ENCODE data around the gene ZMYND19. TPM values are rescaled to one million over a fixed set of nuclear protein-coding genes. Genes with fewer than 3 reads are reported as not detected.
"Not testable (repeated sequence)": the region's sequence is repeated elsewhere in the genome, so short reads cannot be mapped to it uniquely, and the experiment has no call there.

Gene ZMYND19
- total RNA-seq, 2 donors from 2014 or later = 31.5 to 96.1 TPM

GRCh38 chr9:137552022-137552768 is 38.1 kb downstream of the ZMYND19 start:
- H3K9me3 Mint-ChIP-seq = no peaks in the 10 kb centered on the region
- no peak for DNase-seq (ENCODE audit: low spot score)
- peak; percentile 1 to 10 for ATAC-seq
- H3K27ac Mint-ChIP-seq = peak overlapping the region; percentile 51 to 75
- peaks cover 5 to 19% of the 10 kb centered on the region in 2 donors for H3K4me1 Mint-ChIP-seq (ENCODE audit: low read depth in 2 of 2)
- peak overlapping the region; percentile 91 for H3K4me3 Mint-ChIP-seq
- H3K27me3 Mint-ChIP-seq = no peaks in the 10 kb centered on the region
- peaks cover 8% of the 10 kb centered on the region for H3K36me3 Mint-ChIP-seq

DNA sequence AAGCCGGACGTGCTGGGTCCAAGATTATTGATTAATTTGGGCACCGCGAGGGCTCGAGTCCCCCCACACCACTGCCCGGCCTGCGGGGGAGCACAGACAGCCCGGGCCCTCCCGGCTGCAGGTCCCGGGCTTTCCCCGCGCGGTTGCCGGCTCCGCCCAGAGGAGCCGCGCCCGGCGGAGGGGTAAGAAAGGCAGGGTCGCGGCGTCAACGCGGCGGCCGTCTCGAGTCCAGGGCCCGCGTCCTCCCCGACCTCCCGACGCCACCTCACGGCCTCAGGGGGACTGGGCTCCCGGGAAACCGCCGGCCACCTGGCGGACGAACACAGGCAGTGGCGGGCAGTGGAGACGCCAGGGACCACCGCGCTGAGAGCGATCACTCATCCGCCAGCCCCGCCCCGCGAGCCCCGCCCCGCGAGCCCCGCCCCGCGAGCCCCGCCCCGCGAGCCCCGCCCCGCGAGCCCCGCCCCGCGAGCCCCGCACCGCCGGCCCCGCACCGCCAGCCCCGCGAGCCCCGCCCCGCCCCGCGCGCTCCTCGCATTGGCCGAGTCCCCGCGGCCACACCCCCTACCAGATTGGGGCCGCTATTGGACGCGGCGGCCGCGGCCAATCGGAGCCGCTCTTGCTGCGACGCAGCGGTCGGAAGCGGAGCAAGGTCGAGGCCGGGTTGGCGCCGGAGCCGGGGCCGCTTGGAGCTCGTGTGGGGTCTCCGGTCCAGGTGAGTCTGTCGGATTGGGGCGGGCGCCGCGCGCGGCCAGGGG is 38.9 kb downstream of the ZMYND19 start, which contains the start of gene MRPL41:
Gene MRPL41, plus strand, starts transcription at position 616 of the 758 bp plus-strand sequence. CDS start 203 bp downstream, outside the sequence.
- no peaks in the 10 kb centered on the region for H3K27me3 Mint-ChIP-seq
- H3K36me3 Mint-ChIP-seq = peaks cover 8% of the 10 kb centered on the region
- H3K4me1 Mint-ChIP-seq (ENCODE audit: low read depth in 2 of 2) = peaks cover 5 to 19% of the 10 kb centered on the region in 2 donors
- DNase-seq (ENCODE audit: low spot score) (peak; percentile 93), ATAC-seq (peak; percentile 97)
- H3K9me3 Mint-ChIP-seq = no peaks in the 10 kb centered on the region
- peak within 1 kb of the TSS; percentile 51 to 75 for H3K27ac Mint-ChIP-seq
- peak within 1 kb of the TSS; percentile 91 for H3K4me3 Mint-ChIP-seq

DNA sequence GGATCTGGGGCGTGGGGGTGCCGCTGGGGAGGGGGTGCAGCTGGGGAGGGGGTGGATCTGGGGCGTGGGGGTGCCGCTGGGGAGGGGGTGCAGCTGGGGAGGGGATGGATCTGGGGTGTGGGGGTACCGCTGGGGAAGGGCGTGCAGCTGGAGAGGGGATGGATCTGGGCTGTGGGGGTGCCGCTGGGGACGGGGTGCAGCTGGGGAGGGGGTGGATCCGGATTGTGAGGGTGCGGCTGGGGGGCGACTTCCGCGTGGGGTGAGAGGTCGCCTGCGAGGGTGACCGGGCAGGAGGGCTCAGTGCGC is 39.4 kb downstream of the ZMYND19 start:
- peaks cover 5 to 19% of the 10 kb centered on the region in 2 donors for H3K4me1 Mint-ChIP-seq (ENCODE audit: low read depth in 2 of 2)
- not testable (repeated sequence) for H3K27me3 Mint-ChIP-seq; H3K36me3 Mint-ChIP-seq; ATAC-seq; H3K4me3 Mint-ChIP-seq; H3K9me3 Mint-ChIP-seq; DNase-seq (ENCODE audit: low spot score); H3K27ac Mint-ChIP-seq

DNA sequence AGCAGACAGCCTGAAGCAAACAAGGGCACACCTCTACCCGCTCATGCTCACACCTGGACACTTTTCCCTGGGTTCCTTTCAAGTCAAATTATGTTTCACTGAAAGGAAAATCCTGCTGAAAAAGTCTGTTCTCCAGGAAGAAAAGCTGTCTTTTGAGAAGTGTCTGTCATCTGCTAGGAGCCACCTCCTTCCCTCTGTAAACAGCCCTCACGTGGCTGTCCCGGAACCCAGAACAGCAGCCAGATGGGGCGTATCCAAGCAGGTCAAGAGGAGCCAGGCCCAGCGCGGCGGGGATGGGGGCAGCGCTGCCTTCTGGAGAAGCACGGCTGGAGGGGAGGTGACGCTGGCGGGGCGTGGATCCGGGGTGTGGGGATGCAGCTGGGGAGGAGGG is 40.1 kb downstream of the ZMYND19 start, which contains the start of gene PNPLA7:
Gene PNPLA7, minus strand, starts transcription at position 172 of the 391 bp plus-strand sequence. CDS start 205 bp downstream, outside the sequence.
- peaks cover 5 to 14% of the 10 kb centered on the region in 2 donors for H3K4me1 Mint-ChIP-seq (ENCODE audit: low read depth in 2 of 2)
- H3K4me3 Mint-ChIP-seq = peak within 1 kb of the TSS; percentile 81
- H3K36me3 Mint-ChIP-seq = peaks cover under 1% of the 10 kb centered on the region
- ATAC-seq = no peak
- peak within 1 kb of the TSS in 1 of 2 donors; percentile 71 for H3K27ac Mint-ChIP-seq
- no peaks in the 10 kb centered on the region for H3K27me3 Mint-ChIP-seq
- DNase-seq (ENCODE audit: low spot score) = no peak
- H3K9me3 Mint-ChIP-seq = no peaks in the 10 kb centered on the region

GRCh38 chr9:137547687-137548543 is 42.4 kb downstream of the ZMYND19 start:
- Mint-ChIP-seq H3K9me3 (no peaks in the 10 kb centered on the region), H3K4me1 (ENCODE audit: low read depth in 2 of 2) (peaks cover 5 to 15% of the 10 kb centered on the region in 2 donors), H3K36me3 (no peaks in the 10 kb centered on the region), H3K4me3 (no peak overlapping the region), H3K27me3 (no peaks in the 10 kb centered on the region), H3K27ac (no peak overlapping the region)
- DNase-seq (ENCODE audit: low spot score) (no peak), ATAC-seq (no peak)

GRCh38 chr9:137545123-137545522 is 45.2 kb downstream of the ZMYND19 start:
- ATAC-seq (no peak), DNase-seq (ENCODE audit: low spot score) (no peak)
- H3K4me3 Mint-ChIP-seq = no peak overlapping the region
- peaks cover 0 to 8% of the 10 kb centered on the region in 2 donors for H3K4me1 Mint-ChIP-seq (ENCODE audit: low read depth in 2 of 2)
- H3K9me3 Mint-ChIP-seq = no peaks in the 10 kb centered on the region
- H3K36me3 Mint-ChIP-seq = no peaks in the 10 kb centered on the region
- H3K27ac Mint-ChIP-seq = no peak overlapping the region
- H3K27me3 Mint-ChIP-seq = no peaks in the 10 kb centered on the region

DNA sequence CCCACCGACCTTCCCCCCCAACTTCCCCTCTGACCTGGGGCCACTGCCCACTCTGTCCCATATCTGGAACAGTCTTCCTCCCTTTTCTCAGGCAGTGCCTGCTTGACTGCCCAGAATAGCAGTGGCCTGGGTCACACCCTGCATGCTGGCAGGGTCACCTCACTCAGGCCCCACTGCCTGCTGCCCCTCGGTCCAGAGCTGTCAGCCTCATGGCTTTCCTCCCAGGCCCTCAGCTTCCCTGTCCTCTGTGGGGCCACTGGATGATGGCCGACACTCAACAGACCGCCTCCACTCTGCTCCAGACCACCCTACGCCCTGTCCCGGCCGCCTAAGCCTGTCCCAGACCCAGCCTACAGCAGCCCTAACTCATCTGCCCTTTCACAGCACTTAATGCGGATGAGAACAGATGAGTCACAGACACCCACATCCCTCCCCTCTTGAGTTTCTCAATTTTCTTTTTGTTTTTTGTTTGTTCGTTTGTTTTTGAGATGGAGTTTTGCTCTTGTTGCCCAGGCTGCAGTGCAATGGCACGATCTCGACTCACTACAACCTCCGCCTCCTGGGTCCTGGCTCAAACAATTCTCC is 46.0 kb downstream of the ZMYND19 start:
- peak in 1 of 2 donors; percentile 17 for ATAC-seq
- Mint-ChIP-seq H3K4me3 (no peak overlapping the region), H3K27ac (no peak overlapping the region)

DNA sequence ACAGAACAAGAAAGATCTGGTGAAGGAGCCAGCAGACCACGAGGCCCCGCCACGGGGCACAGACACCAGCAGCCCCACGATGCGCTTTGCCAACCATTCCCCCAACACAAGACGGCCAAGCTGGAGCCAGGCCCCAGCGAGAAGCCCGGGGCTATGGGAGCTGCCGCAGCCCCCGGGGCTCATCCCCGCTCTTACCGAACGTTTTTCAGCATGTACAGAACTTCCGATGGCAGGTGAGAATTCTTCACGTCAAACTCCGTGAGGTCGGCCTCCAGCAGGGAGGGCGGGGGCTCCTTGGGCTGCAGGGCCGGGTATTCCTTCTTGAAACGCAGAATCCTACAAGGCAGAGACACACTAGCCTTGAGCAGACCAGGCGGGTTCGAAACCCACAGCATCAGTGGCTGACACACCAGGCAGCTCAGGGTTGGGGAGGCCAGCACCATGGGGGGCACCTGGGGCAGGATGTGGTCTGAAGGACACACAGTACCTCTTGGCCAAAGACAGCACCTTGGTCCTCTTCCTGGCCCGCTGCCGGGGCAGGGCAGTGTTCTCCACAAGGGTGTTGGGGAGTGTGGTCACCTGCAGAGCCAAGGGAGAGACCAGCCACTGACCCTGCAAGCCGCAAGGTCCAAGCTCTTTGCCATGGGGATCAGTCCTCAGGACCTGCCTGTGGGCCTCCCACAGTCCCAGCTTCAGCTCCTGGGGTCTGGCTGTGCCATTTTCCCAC is 46.9 kb downstream of the ZMYND19 start:
- H3K27ac Mint-ChIP-seq = no peak overlapping the region
- peaks cover 0 to 4% of the 10 kb centered on the region in 2 donors for H3K4me1 Mint-ChIP-seq (ENCODE audit: low read depth in 2 of 2)

More for the DNA sequence above, 46.0 kb downstream of the ZMYND19 start:
- DNase-seq (ENCODE audit: low spot score) = no peak
- peaks cover 0 to 4% of the 10 kb centered on the region in 2 donors for H3K4me1 Mint-ChIP-seq (ENCODE audit: low read depth in 2 of 2)
- H3K9me3 Mint-ChIP-seq = no peaks in the 10 kb centered on the region
- H3K27me3 Mint-ChIP-seq = no peaks in the 10 kb centered on the region
- H3K36me3 Mint-ChIP-seq = no peaks in the 10 kb centered on the region

GRCh38 chr9:137542486-137542885 is 47.8 kb downstream of the ZMYND19 start:
- H3K4me1 Mint-ChIP-seq (ENCODE audit: low read depth in 2 of 2) = peaks cover 0 to 6% of the 10 kb centered on the region in 2 donors
- no peak overlapping the region for H3K4me3 Mint-ChIP-seq
- H3K9me3 Mint-ChIP-seq = no peaks in the 10 kb centered on the region
- H3K27ac Mint-ChIP-seq = no peak overlapping the region
- DNase-seq (ENCODE audit: low spot score) (no peak), ATAC-seq (no peak)
- H3K36me3 Mint-ChIP-seq = no peaks in the 10 kb centered on the region
- no peaks in the 10 kb centered on the region for H3K27me3 Mint-ChIP-seq

More for the DNA sequence above, 46.9 kb downstream of the ZMYND19 start:
- DNase-seq (ENCODE audit: low spot score) = no peak
- Mint-ChIP-seq H3K9me3 (no peaks in the 10 kb centered on the region), H3K36me3 (no peaks in the 10 kb centered on the region), H3K4me3 (no peak overlapping the region), H3K27me3 (no peaks in the 10 kb centered on the region)
- peak in 1 of 2 donors; percentile 8 for ATAC-seq

GRCh38 chr9:137540536-137540935 is 49.8 kb downstream of the ZMYND19 start:
- Mint-ChIP-seq H3K27ac (no peak overlapping the region), H3K4me1 (ENCODE audit: low read depth in 2 of 2) (peaks cover 8 to 17% of the 10 kb centered on the region in 2 donors), H3K27me3 (no peaks in the 10 kb centered on the region), H3K4me3 (no peak overlapping the region), H3K36me3 (no peaks in the 10 kb centered on the region), H3K9me3 (peaks cover 3% of the 10 kb centered on the region)
- no peak for DNase-seq (ENCODE audit: low spot score)
- no peak for ATAC-seq

- no peak for DNase-seq (ENCODE audit: low spot score)
- Mint-ChIP-seq H3K27me3 (no peaks in the 10 kb centered on the region), H3K36me3 (no peaks in the 10 kb centered on the region), H3K4me3 (no peak overlapping the region), H3K4me1 (ENCODE audit: low read depth in 2 of 2) (peaks cover 16 to 22% of the 10 kb centered on the region in 2 donors), H3K9me3 (peaks cover 3% of the 10 kb centered on the region), H3K27ac (no peak overlapping the region)
- no peak for ATAC-seq
These were observed 52.3 kb downstream of the ZMYND19 start for GRCh38 chr9:137538058-137538457.

DNA sequence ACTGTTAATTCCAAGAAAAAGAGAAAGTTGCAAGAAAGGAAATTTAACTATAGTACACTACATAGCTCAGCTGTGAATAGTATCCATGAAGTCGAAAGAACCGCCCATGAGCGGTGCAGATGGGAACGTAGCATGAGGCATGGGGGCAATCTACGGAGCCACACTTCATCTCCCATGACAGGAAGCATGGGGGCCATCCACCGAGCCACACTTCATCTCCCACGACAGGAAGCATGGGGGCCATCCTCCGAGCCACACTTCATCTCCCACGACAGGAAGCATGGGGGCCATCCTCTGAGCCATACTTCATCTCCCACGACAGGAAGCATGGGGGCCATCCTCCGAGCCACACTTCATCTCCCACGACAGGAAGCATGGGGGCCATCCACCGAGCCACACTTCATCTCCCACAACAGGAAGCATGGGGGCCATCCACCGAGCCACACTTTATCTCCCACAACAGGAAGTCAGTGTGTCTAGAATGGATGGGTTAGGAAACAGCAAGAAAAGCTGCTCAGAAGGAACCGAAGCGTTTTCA is 53.6 kb downstream of the ZMYND19 start:
- not testable (repeated sequence) for H3K36me3 Mint-ChIP-seq; H3K9me3 Mint-ChIP-seq; H3K27me3 Mint-ChIP-seq; ATAC-seq; DNase-seq (ENCODE audit: low spot score)
- Mint-ChIP-seq H3K4me1 (ENCODE audit: low read depth in 2 of 2) (peaks cover 16 to 22% of the 10 kb centered on the region in 2 donors), H3K27ac (peak overlapping the region; percentile 54 to 83), H3K4me3 (peak overlapping the region; percentile 17)
